HepG2 (cell line): Measurements from ENCODE around the gene TNIP1. TPM values are rescaled to one million over a fixed set of nuclear protein-coding genes. Genes with fewer than 3 reads are reported as not detected.

Source experiments
- ATAC-seq: fragments of 200-7000 bp; cut with Tn5 transposase; 3 replicates; pipeline ENCODE4 v1.9.1; 2020; ENCODE audit warnings: mild to moderate bottlenecking, moderate library complexity
- BruUV-seq: library from RNA; stranded (reverse); fragments of 400-500 nt; replicated peaks from 2 replicates; lab custom pipeline; 2021; lab: Mats Ljungman, UMichigan
- CTCF ChIA-PET: fragments of 300-600 bp; formaldehyde crosslinking; extraction: SDS; loops from one replicate; lab custom pipeline; 2021; ENCODE audit warnings: low total read pairs, inconsistent platforms, low intra/inter-chr PET ratio; lab: Yijun Ruan, JAX
- POLR2A ChIA-PET: fragments of 350-600 bp; sonication (Branson Sonifier 250); formaldehyde crosslinking; loops from one replicate; lab custom pipeline; 2020; ENCODE audit warnings: antibody characterized with exemption, inconsistent platforms; lab: Yijun Ruan, JAX
- DNase-seq: peaks from one replicate; pipeline ENCODE4 v3.0.0-alpha.2; 2015; ENCODE audit warnings: low spot score
- FAIRE-seq: peaks from 3 replicates; lab custom pipeline; 2011; peaks lifted over from hg19 to GRCh38; lab: Jason Lieb, UNC
- H2AFZ ChIP-seq: one replicate; pipeline ENCODE4 v1.6.1; 2011; ENCODE audit warnings: low read length, inconsistent platforms
- H3K27ac ChIP-seq: fragments of 300-600 bp; 3 replicates; pipeline ENCODE4 v1.8.0; 2011; ENCODE audit warnings: mixed run types, mild to moderate bottlenecking, mixed read lengths, low read length, inconsistent platforms; ENCODE audit not compliant: insufficient read depth; ENCODE audit errors: extremely low read length
- H3K27me3 ChIP-seq, 2 experiments: fragments of 200-600 bp in 1 of 2; 2 replicates in 1 of 2; 3 replicates in 1 of 2; pipeline versions ENCODE4 v1.6.0 to v1.8.0; 2011; ENCODE audit warnings: low read length in 2 of 2, mild to moderate bottlenecking in 2 of 2, moderate library complexity in 2 of 2, inconsistent platforms in 1 of 2; ENCODE audit not compliant: insufficient read depth in 2 of 2, control insufficient read depth in 1 of 2
- H3K36me3 ChIP-seq, 2 experiments: fragments of 200-600 bp in 1 of 2; replicated peaks in 1 of 2; 2 replicates in 1 of 2; 3 replicates in 1 of 2; pipeline versions ENCODE4 v1.5.1 to v1.8.0; 2011; ENCODE audit warnings: low read length in 2 of 2, inconsistent platforms in 1 of 2; ENCODE audit not compliant: insufficient read depth in 2 of 2, control insufficient read depth in 1 of 2
- H3K4me1 ChIP-seq: 2 replicates; pipeline ENCODE4 v1.5.1; 2012; ENCODE audit warnings: low read length, inconsistent platforms; ENCODE audit not compliant: insufficient read depth
- H3K4me2 ChIP-seq: 2 replicates; pipeline ENCODE4 v1.6.0; 2011; ENCODE audit warnings: low read depth, low read length, inconsistent platforms
- H3K4me3 ChIP-seq, 3 experiments: fragments of 200-600 bp in 1 of 3; sonication (generic), shearing (Covaris generic) in 1 of 3; replicated peaks in 1 of 3; 2 replicates each; pipeline ENCODE4 v1.5.1; 2011 to 2016; ENCODE audit warnings: low read length in 3 of 3, inconsistent platforms in 2 of 3, low read depth in 2 of 3, mild to moderate bottlenecking in 2 of 3, control low read depth in 1 of 3, mixed read lengths in 1 of 3; ENCODE audit not compliant: insufficient read depth in 1 of 3
- H3K79me2 ChIP-seq: one replicate; pipeline ENCODE4 v1.6.1; 2011; ENCODE audit warnings: low read length, inconsistent platforms; ENCODE audit not compliant: insufficient read depth
- H3K9ac ChIP-seq: 2 replicates; pipeline ENCODE4 v1.6.0; 2011; ENCODE audit warnings: mild to moderate bottlenecking, low read depth, low read length, inconsistent platforms; ENCODE audit not compliant: insufficient read depth
- H3K9me3 ChIP-seq: 2 replicates; pipeline ENCODE4 v1.5.1; 2012; ENCODE audit warnings: mild to moderate bottlenecking, low read length
- H4K20me1 ChIP-seq: 2 replicates; pipeline ENCODE4 v1.6.0; 2011; ENCODE audit warnings: inconsistent platforms, mild to moderate bottlenecking, low read length, moderate library complexity; ENCODE audit not compliant: insufficient read depth
- DNMT3B ChIP-seq: conservative IDR thresholded peaks from 2 replicates; pipeline ENCODE4 v1.6.1; 2016; ENCODE audit warnings: missing biosample characterization, control low read depth
- ZNF687 ChIP-seq: sonication (generic); formaldehyde crosslinking; IDR thresholded peaks from 2 replicates; pipeline ENCODE4 v1.5.1; 2020; ENCODE audit warnings: mild to moderate bottlenecking, missing genetic modification reagents, moderate library complexity
- WGBS: methylation state at CpG from one replicate; pipeline ENCODE4 v1.1.6; 2017; ENCODE audit warnings: low lambda C conversion rate; 5-methylcytosine and 5-hydroxymethylcytosine counted together
- in situ Hi-C: cut with HindIII; loops from 2 replicates; pipeline ENCODE4 v1.10.0; 2017; ENCODE audit warnings: low pct_unique_long_range_greater_than_20kb; ENCODE audit not compliant: extremely low pct_ligation_motif_present
- intact Hi-C: fragments of 100-400 bp; cut with micrococcal nuclease; formaldehyde crosslinking; loops from one replicate; pipeline ENCODE4 v1.10.0; 2022; ENCODE audit not compliant: unreplicated experiment
- polyA plus RNA-seq, 8 experiments: library from polyadenylated mRNA; depleted of rRNA in 3 of 8; stranded (reverse) in 7 of 8; unstranded in 1 of 8; fragments of >200 nt; fragmentation: Illumina TruSeq in 4 of 8; extraction: Trizol in 4 of 8; gene quantifications; 2 replicates each; pipeline versions ENCODE4 v1.2.1 to v1.2.3, GENCODE V29; 2011 to 2016; ENCODE audit warnings: low read depth in 4 of 8, missing spikeins in 1 of 8, mixed read lengths in 1 of 8; ENCODE audit not compliant: insufficient read depth in 1 of 8
- total RNA-seq, 5 experiments: library from RNA; depleted of rRNA; stranded (reverse); fragments of >200 nt; fragmentation: Illumina TruSeq; extraction: Trizol; gene quantifications; 2 replicates each; pipeline ENCODE4 v1.2.3, GENCODE V29; 2016; ENCODE audit warnings: low read depth in 1 of 5

TNIP1 gene
- total and polyA plus RNA-seq, 2 of the 13 experiments (the other 11 are each of a cell fraction or from before 2014, with no cell fraction given) = 26.2 to 45.9 TPM

DNA sequence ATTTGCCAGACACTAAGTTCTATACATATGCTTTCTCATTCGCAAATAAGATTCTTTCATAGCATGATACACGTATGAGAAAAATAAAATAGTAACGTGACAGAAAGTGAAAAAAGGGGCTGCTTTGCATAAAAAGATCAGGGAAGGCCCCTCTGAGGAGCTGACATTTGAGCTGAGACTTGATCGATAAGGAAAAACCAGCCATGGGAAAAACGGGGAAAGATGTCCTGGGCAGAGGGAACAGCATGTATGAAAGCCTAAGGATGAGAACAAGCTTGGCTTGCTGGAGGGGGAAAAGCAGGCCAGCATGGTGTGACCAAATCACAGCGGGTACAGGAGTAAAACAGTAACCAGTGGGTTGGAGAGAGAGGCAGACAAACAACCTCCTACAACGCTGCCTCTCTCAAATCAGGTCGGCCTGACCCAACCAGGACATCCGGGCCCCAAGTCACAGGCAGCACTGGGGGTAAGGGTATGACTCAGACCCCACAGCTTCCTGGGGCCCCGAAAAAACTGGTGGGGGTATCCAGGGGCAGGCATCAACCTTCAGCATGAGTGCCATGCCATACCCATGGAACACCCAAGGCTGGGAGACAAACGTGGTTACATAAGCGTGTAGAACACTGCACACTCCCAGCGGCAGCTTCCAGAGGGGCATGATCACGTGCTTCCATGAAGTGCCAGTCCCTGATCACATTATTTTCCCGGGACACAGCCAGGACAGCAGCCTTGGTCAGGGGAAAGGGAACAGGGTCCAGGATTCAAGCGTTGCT is 2.2 kb downstream of the TNIP1 start:
- Histone ChIP-seq H3K27me3 (no peaks in the 10 kb centered on the region; a peak in 1 of 5 replicates), H3K9ac (peak overlapping the region; percentile 19; the same call in 1 of the 2 replicates), H3K9me3 (no peaks in the 10 kb centered on the region), H3K4me2 (peak overlapping the region; percentile 45; the same call in 1 of the 2 replicates), H3K79me2 (peaks cover 72% of the 10 kb centered on the region), H3K4me1 (peaks cover 65% of the 10 kb centered on the region), H3K4me3 (no peak overlapping the region; a peak in 1 of 6 replicates), H4K20me1 (peaks cover 29% of the 10 kb centered on the region), H2AFZ (no peak overlapping the region), H3K27ac (no peak overlapping the region), H3K36me3 (peaks cover 1 to 12% of the 10 kb centered on the region in 2 experiments; a peak in 3 of 5 replicates)
- BruUV-seq = no TSS peak
- ATAC-seq (no peak), FAIRE-seq (no peak), DNase-seq (no peak)
- in situ Hi-C loops = no loop called here
- TF ChIP-seq ZNF687 (CRISPR knock-in tag) (peak; percentile 23; the same call in 1 of the 2 replicates), DNMT3B (CRISPR knock-in tag) (no peak)
- ChIA-PET CTCF (no interaction called here), POLR2A (no interaction called here)
- intact Hi-C loops = no loop called here
- 94% methylated on average over 14 of the region's 16 CpGs for WGBS
